DND-41 (cell line): Measurements from ENCODE around the gene RGS21.

ENCODE experiments used
- EZH2 ChIP-seq: IDR thresholded peaks from 3 replicates; pipeline ENCODE4 v1.6.1; 2012; ENCODE audit warnings: borderline replicate concordance, low read depth, mild to moderate bottlenecking, moderate library complexity, low read length, inconsistent platforms; ENCODE audit not compliant: severe bottlenecking
- TF ChIP-seq, protein P1 (sequence below): IDR thresholded peaks from 2 replicates; pipeline ENCODE4 v1.5.1; 2012; ENCODE audit warnings: borderline replicate concordance, low read length, moderate library complexity, mild to moderate bottlenecking; ENCODE audit not compliant: poor library complexity, severe bottlenecking; ENCODE audit errors: extremely low read depth

DNA sequence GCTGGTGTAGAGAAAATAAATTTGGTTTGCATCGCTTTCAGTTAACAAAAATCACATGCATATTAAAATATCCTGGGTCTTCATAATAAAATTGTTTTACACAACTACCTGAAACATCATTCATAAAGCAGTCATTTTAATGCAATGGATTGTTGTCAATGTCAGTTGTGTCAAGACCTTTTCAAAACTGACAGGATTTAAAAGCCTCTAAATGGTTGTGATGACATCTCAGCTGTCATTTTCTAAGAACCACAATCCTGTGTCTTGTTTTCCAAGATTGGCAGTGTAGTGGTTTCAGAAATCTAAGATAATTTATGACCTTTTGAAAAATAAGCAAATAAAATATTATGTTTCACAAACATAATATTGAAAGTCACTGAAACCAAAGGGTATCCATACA, 42.0 kb downstream of the RGS21 start:
- TF ChIP-seq, protein P1, sequence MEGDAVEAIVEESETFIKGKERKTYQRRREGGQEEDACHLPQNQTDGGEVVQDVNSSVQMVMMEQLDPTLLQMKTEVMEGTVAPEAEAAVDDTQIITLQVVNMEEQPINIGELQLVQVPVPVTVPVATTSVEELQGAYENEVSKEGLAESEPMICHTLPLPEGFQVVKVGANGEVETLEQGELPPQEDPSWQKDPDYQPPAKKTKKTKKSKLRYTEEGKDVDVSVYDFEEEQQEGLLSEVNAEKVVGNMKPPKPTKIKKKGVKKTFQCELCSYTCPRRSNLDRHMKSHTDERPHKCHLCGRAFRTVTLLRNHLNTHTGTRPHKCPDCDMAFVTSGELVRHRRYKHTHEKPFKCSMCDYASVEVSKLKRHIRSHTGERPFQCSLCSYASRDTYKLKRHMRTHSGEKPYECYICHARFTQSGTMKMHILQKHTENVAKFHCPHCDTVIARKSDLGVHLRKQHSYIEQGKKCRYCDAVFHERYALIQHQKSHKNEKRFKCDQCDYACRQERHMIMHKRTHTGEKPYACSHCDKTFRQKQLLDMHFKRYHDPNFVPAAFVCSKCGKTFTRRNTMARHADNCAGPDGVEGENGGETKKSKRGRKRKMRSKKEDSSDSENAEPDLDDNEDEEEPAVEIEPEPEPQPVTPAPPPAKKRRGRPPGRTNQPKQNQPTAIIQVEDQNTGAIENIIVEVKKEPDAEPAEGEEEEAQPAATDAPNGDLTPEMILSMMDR = no peak
- no peak for TF ChIP-seq EZH2
